HG02678 (cell line): ENCODE results near the gene SMIM10.
"Not testable (repeated sequence)": the region's sequence is repeated elsewhere in the genome, so short reads cannot be mapped to it uniquely, and the experiment has no call there.

Experiments
- ATAC-seq: cut with Tn5 transposase; IDR thresholded peaks from one replicate; pipeline ENCODE4 v1.9.1; 2021; ENCODE audit warnings: mild to moderate bottlenecking, moderate library complexity; ENCODE audit not compliant: unreplicated experiment

SMIM10 gene

GRCh38 chrX:134990801-134991481 is at the start of gene SMIM10:
Gene SMIM10 (plus strand): TSS chrX:134990991. CDS start chrX:134991096, 105 bp downstream.
- ATAC-seq: peak; percentile 62

GRCh38 chrX:134946364-134946763 is 44.4 kb upstream of the SMIM10 start:
- ATAC-seq: not testable (repeated sequence)

- ATAC-seq: no peak
Observed at GRCh38 chrX:134948333-134949241, 42.2 kb upstream of the SMIM10 start.

GRCh38 chrX:134949271-134949670 is 41.5 kb upstream of the SMIM10 start:
- ATAC-seq: no peak

- ATAC-seq: no peak
Observed at GRCh38 chrX:134957836-134958235, 33.0 kb upstream of the SMIM10 start.

GRCh38 chrX:134960366-134960765 is 30.4 kb upstream of the SMIM10 start:
- ATAC-seq: not testable (repeated sequence)

GRCh38 chrX:134963041-134963440 is 27.8 kb upstream of the SMIM10 start:
- ATAC-seq: no peak

- ATAC-seq: no peak
Observed at GRCh38 chrX:134969726-134970125, 21.1 kb upstream of the SMIM10 start.

GRCh38 chrX:134971926-134972325 is 18.9 kb upstream of the SMIM10 start:
- no peak for ATAC-seq

- no peak for ATAC-seq
Observed at GRCh38 chrX:134975516-134975915, 15.3 kb upstream of the SMIM10 start.

- no peak for ATAC-seq
Observed at GRCh38 chrX:134981910-134982309, 8.9 kb upstream of the SMIM10 start.

- no peak for ATAC-seq
Observed at GRCh38 chrX:134982748-134983147, 8.0 kb upstream of the SMIM10 start.

- ATAC-seq: no peak
Observed at GRCh38 chrX:134985479-134985878, 5.3 kb upstream of the SMIM10 start.

GRCh38 chrX:134990475-134990800 is 353 bp upstream of the SMIM10 start:
- ATAC-seq: no peak

GRCh38 chrX:134997646-134998045 is 6.9 kb downstream of the SMIM10 start:
- ATAC-seq: no peak

- ATAC-seq: no peak
Observed at GRCh38 chrX:134998246-134998645, 7.5 kb downstream of the SMIM10 start.

GRCh38 chrX:134999469-134999868 is 8.7 kb downstream of the SMIM10 start:
- ATAC-seq: no peak

- no peak for ATAC-seq
Observed at GRCh38 chrX:135000516-135000915, 9.7 kb downstream of the SMIM10 start.

- ATAC-seq: peak; percentile 92
Observed at GRCh38 chrX:135003876-135004623, 13.3 kb downstream of the SMIM10 start.

- ATAC-seq: no peak
Observed at GRCh38 chrX:135006187-135006586, 15.4 kb downstream of the SMIM10 start.

GRCh38 chrX:135009057-135009610 is 18.3 kb downstream of the SMIM10 start:
- no peak for ATAC-seq
